HG02678 (cell line): ENCODE measurements around the gene TPD52L2.
A peak's percentile ranks its signal among the peaks of the same experiment; 100 is the strongest.

Experiments used
- ATAC-seq: cut with Tn5 transposase; IDR thresholded peaks from one replicate; pipeline ENCODE4 v1.9.1; 2021; ENCODE audit warnings: mild to moderate bottlenecking, moderate library complexity; ENCODE audit not compliant: unreplicated experiment

The TPD52L2 gene

GRCh38 chr20:63864978-63865640 is at the start of gene TPD52L2:
TSS of gene TPD52L2 (plus strand) at chr20:63865270. CDS start at chr20:63865366, 96 bp downstream.
- peak; percentile 79 for ATAC-seq

DNA sequence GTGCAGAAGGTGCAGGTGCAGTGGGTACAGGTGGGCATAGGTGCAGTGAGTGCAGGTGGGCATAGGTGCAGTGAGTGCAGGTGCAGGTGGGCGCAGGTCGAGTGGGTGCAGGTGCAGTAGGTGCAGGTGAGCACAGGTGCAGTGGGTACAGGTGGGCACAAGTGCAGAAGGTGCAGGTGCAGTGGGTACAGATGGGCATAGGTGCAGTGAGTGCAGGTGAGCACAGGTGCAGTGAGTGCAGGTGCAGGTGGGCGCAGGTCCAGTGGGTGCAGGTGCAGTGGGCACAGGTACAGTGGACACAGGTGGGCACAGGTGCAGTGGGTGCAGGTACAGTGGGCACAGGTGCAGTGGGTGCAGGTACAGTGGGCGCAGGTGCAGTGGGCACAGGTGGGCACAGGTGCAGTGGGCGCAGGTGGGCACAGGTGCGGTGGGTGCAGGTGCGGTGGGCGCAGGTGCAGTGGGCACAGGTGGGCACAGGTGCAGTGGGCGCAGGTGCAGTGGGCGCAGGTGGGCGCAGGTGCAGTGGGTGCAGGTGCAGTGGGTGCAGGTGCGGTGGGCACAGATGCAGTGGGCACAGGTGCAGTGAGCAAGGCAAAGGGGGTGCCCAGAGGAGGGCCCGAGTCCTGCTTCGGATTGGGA is 49.3 kb upstream of the TPD52L2 start:
- no peak for ATAC-seq

DNA sequence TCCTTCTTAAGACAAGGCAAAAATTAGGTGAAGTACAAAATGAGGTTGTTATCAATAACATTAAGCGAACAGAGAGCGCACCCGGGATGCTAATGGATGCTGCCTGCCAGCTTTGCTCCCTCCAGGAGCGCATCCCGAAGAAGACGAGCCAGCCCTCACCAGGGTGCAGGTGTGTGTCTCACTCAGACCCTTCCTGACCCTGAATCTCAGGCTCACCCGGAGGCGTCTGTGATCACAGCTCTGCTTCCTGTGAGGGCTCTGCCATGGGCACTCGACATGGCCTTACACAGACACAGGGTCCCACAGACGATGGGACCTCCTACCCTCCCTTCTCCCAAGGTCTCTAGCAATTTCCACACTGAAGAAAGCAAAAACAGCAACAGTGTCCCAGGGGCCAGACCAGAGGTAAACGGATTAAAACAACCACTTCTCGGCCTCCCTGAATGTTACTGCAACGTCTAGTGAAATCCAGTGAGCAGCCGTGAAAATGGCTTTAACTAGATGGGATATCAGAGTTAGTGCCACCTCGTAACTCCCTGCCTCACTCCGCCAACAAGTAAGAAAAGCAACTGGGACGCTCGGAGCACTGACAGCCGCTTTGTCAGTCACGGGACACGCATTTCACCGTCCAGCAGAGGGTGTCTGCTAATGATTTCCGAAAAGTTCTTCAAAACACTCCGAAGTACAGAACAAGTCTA is 45.7 kb upstream of the TPD52L2 start:
- no peak for ATAC-seq

DNA sequence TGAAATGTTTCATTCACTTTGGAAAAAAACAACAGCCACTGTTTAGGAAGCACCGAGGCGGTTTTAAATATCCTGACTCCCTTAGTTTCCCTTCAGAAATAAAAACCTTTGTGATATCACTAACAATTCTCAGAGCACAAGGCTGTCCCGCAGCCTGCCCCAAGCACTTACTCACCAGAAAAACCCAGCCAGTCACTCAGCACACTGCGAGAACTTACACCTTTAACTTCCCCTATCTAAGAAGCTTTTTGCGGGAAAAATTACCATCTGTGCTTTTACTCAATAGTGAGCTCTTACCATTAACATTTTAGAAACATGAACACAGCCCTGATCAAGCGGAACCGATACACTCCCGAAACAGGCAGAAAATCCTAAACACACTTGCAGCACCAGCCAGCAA is 43.3 kb upstream of the TPD52L2 start:
- ATAC-seq: no peak

DNA sequence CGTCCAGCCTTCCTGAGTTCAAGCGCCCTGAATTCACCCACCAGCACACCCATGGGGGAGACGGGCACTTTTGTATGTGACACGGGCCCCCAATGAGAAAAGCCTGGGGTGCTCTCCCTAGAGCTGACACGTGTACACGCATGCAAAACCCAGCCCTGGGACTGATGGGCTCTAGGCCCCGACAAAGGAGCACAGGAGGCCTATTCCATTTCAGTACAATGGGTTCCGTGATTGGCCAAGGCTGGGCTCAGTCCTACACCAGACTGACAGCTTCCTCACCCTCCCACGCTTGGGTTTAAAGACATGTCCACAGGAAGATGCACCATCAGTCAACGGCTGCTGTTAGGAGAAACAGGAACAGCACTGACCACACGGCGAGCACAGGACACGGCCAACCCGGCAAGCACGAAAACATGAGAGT is 42.8 kb upstream of the TPD52L2 start:
- no peak for ATAC-seq

GRCh38 chr20:63823691-63824311 is 41.3 kb upstream of the TPD52L2 start:
- ATAC-seq: no peak

GRCh38 chr20:63825331-63826118 is 39.5 kb upstream of the TPD52L2 start:
- no peak for ATAC-seq

DNA sequence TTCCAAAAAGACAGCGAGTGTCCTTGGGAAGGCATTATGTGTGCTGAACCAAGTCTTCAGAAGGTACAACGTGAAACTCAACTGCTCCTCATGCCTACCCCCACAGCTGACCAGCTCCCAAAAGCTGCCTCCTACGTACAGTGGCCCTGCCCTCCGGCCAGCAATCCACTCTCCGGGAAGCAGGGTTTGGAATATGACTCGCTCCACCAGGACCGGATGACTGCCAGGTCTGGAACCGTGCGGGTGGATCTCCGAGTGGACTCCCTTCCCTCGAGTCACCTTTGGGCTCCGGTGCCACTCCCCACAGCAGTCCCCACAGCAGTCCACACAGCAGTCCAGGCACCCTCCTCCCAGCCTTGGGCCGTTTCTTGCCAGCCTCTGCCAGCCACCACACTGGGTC is 38.3 kb upstream of the TPD52L2 start:
- no peak for ATAC-seq

DNA sequence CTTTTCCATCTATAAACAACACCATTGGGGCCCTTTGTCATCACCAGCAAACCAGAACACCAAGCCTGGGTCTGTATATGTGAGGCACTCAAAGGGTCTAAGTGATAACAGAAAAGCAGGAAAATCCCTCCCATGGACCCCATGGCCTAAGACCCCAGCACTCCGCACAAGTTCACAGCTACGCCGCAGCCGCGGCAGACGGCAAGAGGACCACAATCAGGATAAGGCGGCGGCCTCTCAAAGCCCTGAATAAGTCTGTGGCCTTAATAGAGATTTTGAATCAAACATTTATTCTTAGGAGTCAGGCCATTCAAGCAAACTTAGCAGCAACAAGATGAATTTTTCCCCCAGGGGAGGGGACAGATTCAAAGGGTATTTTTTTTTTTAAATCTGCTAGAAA is 36.9 kb upstream of the TPD52L2 start:
- no peak for ATAC-seq

GRCh38 chr20:63828545-63828944 is 36.5 kb upstream of the TPD52L2 start:
- ATAC-seq: no peak

GRCh38 chr20:63828951-63829350 is 36.1 kb upstream of the TPD52L2 start:
- no peak for ATAC-seq

GRCh38 chr20:63829603-63829944 is 35.5 kb upstream of the TPD52L2 start:
- ATAC-seq: no peak

GRCh38 chr20:63829945-63830835 is 34.9 kb upstream of the TPD52L2 start:
- peak; percentile 15 for ATAC-seq

DNA sequence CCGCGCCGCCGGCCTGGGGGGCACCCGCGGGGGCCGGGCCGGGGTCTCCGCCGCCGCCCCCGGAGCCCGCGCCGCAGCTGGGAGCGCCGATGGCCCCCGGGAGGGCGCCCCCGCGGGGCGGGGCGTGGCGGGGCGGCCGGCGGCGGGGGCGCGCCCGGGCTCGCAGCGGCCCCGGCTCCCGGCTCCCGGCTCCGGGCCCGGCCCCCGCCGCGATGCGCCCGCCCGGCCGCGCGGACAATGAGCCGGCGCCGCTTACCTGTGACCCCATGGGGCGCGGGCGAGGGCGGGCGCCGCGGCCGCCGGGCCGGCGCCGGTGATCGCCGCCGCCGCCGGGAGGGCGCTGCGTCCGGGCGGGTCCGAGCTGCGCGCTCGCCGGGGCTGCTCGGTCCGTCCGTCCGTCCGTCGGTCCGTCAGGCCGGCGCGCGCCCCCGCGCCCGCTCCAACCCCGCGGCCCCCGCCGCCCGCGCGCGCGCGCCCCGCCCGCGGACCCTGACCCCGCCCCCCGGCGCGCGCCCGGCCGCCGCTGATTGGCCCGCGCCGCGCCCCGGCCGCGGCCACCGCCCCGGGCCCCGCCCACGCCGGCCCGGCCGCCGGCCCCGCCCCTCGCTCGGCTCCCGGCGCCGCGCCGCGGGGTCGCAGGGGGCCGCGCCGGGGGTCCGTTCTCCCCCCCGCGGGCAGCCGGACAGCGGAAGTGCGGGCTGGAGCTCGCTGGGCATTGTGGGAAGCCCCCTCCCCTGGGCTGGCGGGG is 34.1 kb upstream of the TPD52L2 start, which contains the start of gene ZBTB46:
Gene ZBTB46 (minus strand): TSS at position 424 of the 748 bp plus-strand sequence. CDS start 40,507 bp downstream, outside the sequence.
- ATAC-seq: peak; percentile 80

DNA sequence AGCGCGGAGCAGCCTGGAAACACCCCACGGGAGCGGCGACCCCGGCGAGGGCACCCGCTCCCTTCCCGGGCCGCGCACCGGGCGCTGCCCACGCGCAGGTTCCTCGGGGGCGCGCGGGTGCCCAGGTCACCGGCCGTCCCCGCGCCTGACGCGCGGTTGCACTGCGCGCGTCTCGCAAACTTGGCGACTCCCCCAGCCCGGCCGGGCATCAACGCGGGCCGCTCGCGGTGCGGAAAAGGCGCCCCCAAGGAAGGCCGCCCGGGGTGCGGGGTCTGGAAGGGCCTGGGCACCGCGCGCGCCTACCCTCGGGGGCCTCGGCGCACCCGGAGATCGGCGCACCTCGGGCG is 33.5 kb upstream of the TPD52L2 start:
- ATAC-seq: peak; percentile 11

- ATAC-seq: no peak
Observed at GRCh38 chr20:63831993-63832686, 32.9 kb upstream of the TPD52L2 start.

DNA sequence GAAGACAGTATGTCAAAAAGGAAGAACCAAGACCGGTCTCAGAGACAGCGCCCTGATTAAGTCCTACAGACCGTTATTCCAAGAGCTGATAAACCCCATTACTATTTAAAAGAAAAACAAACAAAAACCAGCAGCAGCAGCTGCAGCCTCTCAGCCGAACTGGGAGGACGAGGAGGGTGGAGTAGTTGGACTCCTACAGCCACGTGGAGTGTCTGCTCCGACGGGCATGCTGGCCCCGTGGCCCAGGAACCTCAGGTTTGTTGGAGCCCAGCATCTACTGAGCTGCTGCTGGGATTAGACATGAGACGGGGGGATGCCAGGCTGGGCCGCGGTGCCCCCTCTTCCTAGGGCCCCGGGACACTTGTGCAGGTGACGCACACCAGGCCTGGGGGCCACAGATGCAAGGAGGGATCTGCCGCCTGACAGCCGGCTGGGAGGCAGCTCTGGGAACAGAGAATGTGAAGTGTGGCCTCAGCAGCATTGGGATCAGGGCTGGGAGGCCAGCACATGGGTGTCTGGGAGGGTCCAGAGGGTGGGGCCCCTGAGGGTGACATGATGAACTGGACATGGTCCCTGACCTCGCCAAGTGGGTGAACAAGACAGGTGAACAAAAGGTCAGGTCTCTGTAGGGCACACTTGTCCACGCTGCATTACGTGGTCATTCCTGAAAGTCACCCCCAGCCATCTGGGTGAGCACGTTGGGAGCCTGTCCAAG is 31.1 kb upstream of the TPD52L2 start:
- ATAC-seq: no peak

GRCh38 chr20:63834491-63834880 is 30.6 kb upstream of the TPD52L2 start:
- ATAC-seq: no peak
